H1 (cell line): ENCODE results near the gene HS6ST3. TPM values are rescaled to one million over a fixed set of nuclear protein-coding genes. Genes with fewer than 3 reads are reported as not detected.

Source experiments
- CTCF ChIP-seq, 3 experiments: IDR thresholded peaks; 1 replicate in 2 of 3; 2 replicates in 1 of 3; pipeline versions ENCODE4 v1.5.1 to v1.6.1; 2011; ENCODE audit warnings: low read length in 3 of 3, mild to moderate bottlenecking in 3 of 3, inconsistent platforms in 2 of 3, low read depth in 1 of 3, moderate library complexity in 1 of 3; ENCODE audit not compliant: insufficient read depth in 1 of 3; ENCODE audit errors: control extremely low read depth in 1 of 3
- EP300 ChIP-seq, 2 experiments: IDR thresholded peaks; 1 replicate in 1 of 2; 2 replicates in 1 of 2; pipeline ENCODE4 v1.6.1; 2011 to 2012; ENCODE audit warnings: low read depth in 2 of 2, low read length in 2 of 2, mild to moderate bottlenecking in 2 of 2, borderline replicate concordance in 1 of 2, inconsistent platforms in 1 of 2, moderate library complexity in 1 of 2
- FOSL1 ChIP-seq: IDR thresholded peaks from 2 replicates; pipeline ENCODE4 v1.6.1; 2011; ENCODE audit warnings: mild to moderate bottlenecking, low read depth, low read length, moderate library complexity; ENCODE audit not compliant: insufficient read depth
- GTF2F1 ChIP-seq: IDR thresholded peaks from 2 replicates; pipeline ENCODE4 v1.6.1; 2012; ENCODE audit warnings: low read depth, low read length, improper control_type of control experiment, borderline replicate concordance
- JUN ChIP-seq: IDR thresholded peaks from 2 replicates; pipeline ENCODE4 v1.6.1; 2011; ENCODE audit warnings: low read depth, mild to moderate bottlenecking, improper control_type of control experiment, low read length
- NANOG ChIP-seq: IDR thresholded peaks from 2 replicates; pipeline ENCODE4 v1.6.1; 2011; ENCODE audit warnings: low read length, low read depth, mild to moderate bottlenecking, inconsistent platforms; ENCODE audit not compliant: insufficient read depth, poor library complexity, severe bottlenecking
- POLR2A ChIP-seq, 2 experiments: IDR thresholded peaks; 1 replicate in 1 of 2; 2 replicates in 1 of 2; pipeline ENCODE4 v1.6.1; 2011; ENCODE audit warnings: low read depth in 2 of 2, low read length in 2 of 2, mild to moderate bottlenecking in 2 of 2; ENCODE audit errors: control extremely low read depth in 1 of 2
- SP1 ChIP-seq: IDR thresholded peaks from 2 replicates; pipeline ENCODE4 v1.6.1; 2011; ENCODE audit warnings: low read depth, low read length
- YY1 ChIP-seq: IDR thresholded peaks from 2 replicates; pipeline ENCODE4 v1.6.1; 2011; ENCODE audit warnings: low read depth, mild to moderate bottlenecking, low read length
- polyA plus RNA-seq, 7 experiments: library from polyadenylated mRNA; depleted of rRNA in 3 of 7; stranded (reverse) in 5 of 7; unstranded in 2 of 7; fragments of >200 nt in 5 of 7; fragments of 200-250 nt in 2 of 7; gene quantifications; 1 replicate in 5 of 7; 2 replicates in 1 of 7; 4 replicates in 1 of 7; pipeline versions ENCODE4 v1.2.1 to v1.2.3, GENCODE V29; 2011 to 2013; ENCODE audit warnings: missing spikeins in 2 of 7, mixed read lengths in 2 of 7
- total RNA-seq: library from RNA; stranded (reverse); fragmentation: NEBNext Ultra II Directional; extraction: Animal tissue kit (Norgen Biotek cat#: 25700); gene quantifications from 2 replicates; pipeline ENCODE4 v1.2.1, GENCODE V29; 2021

HS6ST3 gene
- total and polyA plus RNA-seq, 2 of the 8 experiments (the other 6 are each of a cell fraction or from before 2014, with no cell fraction given), result 0.45 to 1.2 TPM

- TF ChIP-seq CTCF (IDR thresholded peaks at IDR 0.05; ENCODE audit: control extremely low read depth in 1 of 3, insufficient read depth in 1 of 3, low read depth in 1 of 3, low read length in 3 of 3) (no peak), FOSL1 (no peak), YY1 (no peak), JUN (no peak), GTF2F1 (no peak), POLR2A (IDR thresholded peaks at IDR 0.05; ENCODE audit: control extremely low read depth in 1 of 2, low read depth in 2 of 2, low read length in 2 of 2) (no peak), EP300 (IDR thresholded peaks at IDR 0.05; ENCODE audit: borderline replicate concordance in 1 of 2, low read depth in 2 of 2, low read length in 2 of 2) (no peak), SP1 (no peak), NANOG (no peak)
Observed at GRCh38 chr13:96065849-96066248, 24.1 kb upstream of the HS6ST3 start (continued).
